GM12875 (cell line): ENCODE data around the gene LPCAT2.

Experiments used
- H3K4me3 ChIP-seq: one replicate; pipeline ENCODE4 v1.5.1; 2011; ENCODE audit warnings: low read depth, low read length, control low read depth
- CTCF ChIP-seq: IDR thresholded peaks from 2 replicates; pipeline ENCODE4 v1.5.1; 2011; ENCODE audit warnings: low read depth, mild to moderate bottlenecking, control low read depth, inconsistent platforms, low read length, moderate library complexity, borderline replicate concordance; ENCODE audit not compliant: insufficient read depth

Gene LPCAT2

GRCh38 chr16:55505333-55506015 is 3.4 kb upstream of the LPCAT2 start:
- TF ChIP-seq CTCF: no peak

GRCh38 chr16:55506083-55506482 is 2.8 kb upstream of the LPCAT2 start:
- no peak for TF ChIP-seq CTCF
- H3K4me3 ChIP-seq: no peak overlapping the region

More at GRCh38 chr16:55505333-55506015, 3.4 kb upstream of the LPCAT2 start:
- no peak overlapping the region for H3K4me3 ChIP-seq

DNA sequence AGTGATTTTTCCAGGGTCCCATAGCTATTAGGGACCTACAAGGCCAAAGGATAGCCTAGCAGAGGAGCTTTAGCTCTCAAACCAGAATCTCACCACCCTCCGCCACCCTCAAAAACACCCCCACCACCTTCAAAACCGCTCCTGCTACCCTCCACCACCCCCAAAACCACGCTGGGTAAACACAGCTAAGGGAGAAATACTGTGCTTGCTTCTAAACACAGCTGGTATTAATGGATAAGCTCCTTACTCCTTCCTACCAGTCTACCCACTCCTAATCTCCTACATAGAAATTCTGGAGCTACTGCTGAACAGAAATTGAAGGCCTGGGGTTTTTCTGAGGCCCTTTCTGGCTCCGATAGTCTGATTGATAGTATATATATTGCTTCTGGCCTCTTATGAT is 2.2 kb upstream of the LPCAT2 start:
- no peak overlapping the region for H3K4me3 ChIP-seq
- TF ChIP-seq CTCF: no peak

GRCh38 chr16:55508271-55508921 is 476 bp upstream of the LPCAT2 start:
- no peak for TF ChIP-seq CTCF
- H3K4me3 ChIP-seq: no peak overlapping the region

DNA sequence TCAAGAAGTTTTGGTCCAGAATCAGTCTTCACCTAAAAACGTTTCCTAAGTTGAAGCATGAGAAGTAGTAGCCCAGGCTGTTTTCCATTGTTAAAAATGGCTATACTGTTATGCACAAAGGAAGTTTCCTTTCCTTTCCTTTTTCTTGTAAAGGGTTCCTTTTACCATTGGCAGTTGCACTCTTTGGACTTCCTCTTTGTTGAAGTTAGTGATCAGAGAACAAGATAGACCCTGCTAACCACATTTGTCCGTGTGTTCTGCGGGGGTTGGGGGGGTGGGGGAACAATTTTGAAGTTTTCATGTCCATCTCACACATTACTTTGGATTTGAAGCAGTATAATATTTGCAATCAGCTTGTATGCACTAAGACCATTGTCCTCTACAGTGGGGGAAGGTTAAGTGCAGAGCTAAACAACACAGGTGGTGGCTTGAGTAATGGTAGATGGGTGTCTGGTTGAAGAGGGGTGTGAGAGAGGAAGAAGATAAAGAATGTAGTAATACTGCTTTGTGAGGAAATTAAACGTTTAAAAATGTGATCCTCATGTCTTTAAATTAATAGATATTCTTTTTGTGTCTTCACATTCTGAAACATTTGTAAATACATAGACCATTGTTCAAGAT is 1.4 kb downstream of the LPCAT2 start:
- H3K4me3 ChIP-seq: no peak overlapping the region
- TF ChIP-seq CTCF: no peak

DNA sequence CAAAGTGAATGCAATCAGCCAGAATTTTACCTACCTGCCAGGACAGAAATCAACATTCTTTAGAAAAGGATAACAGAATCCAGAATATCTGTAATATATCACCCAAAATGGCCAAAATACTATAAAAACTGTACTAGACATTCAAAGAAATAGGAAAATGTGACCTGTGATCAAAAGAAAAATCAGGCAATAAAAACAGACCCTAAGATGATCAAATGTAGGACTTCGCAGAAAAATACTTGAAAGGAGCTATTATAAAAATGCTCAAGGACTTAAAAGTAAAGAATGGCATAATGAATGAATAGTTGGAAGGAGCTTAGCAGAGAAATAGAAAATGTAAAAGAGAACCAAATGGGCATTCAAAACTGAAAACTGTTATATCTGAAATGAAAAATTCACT is 4.1 kb downstream of the LPCAT2 start:
- H3K4me3 ChIP-seq: no peak overlapping the region
- TF ChIP-seq CTCF: no peak
